Measurements from ENCODE around the gene SNX19.

Gene SNX19

DNA sequence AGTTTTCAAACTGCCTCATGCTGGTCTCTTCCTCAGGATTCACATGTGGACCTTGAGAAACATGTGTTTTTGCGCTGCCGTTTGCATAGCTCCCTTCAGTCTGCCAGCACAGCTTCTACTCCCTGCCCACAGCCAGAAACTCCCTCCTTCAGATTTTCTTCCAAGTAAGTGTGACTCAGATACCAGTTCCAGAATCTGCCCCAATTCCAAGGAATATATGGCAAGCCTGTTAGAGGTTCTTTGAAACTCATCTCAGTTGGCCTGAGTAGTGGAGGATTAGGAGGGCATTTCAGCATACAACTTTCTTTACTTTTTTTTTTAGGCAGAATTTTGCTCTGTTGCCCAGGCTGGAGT, 67.1 kb downstream of the SNX19 start:
- TF ChIP-seq CTCF (IDR thresholded peaks at IDR 0.05; ENCODE audit: borderline replicate concordance, insufficient read depth, low read depth, low read length) = no peak
- no peak overlapping the region for H3K4me3 ChIP-seq (ENCODE audit: low read depth, low read length)

GRCh38 chr11:130848361-130849214, 67.7 kb downstream of the SNX19 start:
- no peak overlapping the region for H3K4me3 ChIP-seq (ENCODE audit: low read depth, low read length)
- TF ChIP-seq CTCF (IDR thresholded peaks at IDR 0.05; ENCODE audit: borderline replicate concordance, insufficient read depth, low read depth, low read length) = no peak

DNA sequence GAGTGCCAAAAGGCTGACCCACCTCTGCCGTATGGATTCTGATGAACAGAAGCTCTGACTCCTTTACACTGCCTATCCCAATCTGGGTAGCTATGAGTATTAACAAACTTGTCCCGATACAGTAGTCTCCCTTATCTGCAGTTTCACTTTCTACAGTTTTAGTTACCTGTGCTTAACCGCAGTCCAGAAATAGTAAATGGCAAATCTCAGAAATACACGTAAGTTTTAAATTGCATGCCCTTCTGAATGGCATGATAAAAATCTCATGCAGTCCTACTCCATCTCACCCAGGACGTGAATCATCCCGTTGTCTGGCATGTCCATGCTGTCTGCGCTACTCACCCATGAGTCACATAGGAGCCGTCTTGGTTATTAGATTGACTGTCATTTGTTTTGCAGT, 68.8 kb downstream of the SNX19 start:
- no peak for TF ChIP-seq CTCF (IDR thresholded peaks at IDR 0.05; ENCODE audit: borderline replicate concordance, insufficient read depth, low read depth, low read length)
- H3K4me3 ChIP-seq (ENCODE audit: low read depth, low read length) = no peak overlapping the region

- no peak for TF ChIP-seq CTCF (IDR thresholded peaks at IDR 0.05; ENCODE audit: borderline replicate concordance, insufficient read depth, low read depth, low read length)
- no peak overlapping the region for H3K4me3 ChIP-seq (ENCODE audit: low read depth, low read length)
Observed at GRCh38 chr11:130846606-130847005, 69.7 kb downstream of the SNX19 start.

GRCh38 chr11:130842001-130842400, 74.3 kb downstream of the SNX19 start:
- H3K4me3 ChIP-seq (ENCODE audit: low read depth, low read length) = no peak overlapping the region
- TF ChIP-seq CTCF (IDR thresholded peaks at IDR 0.05; ENCODE audit: borderline replicate concordance, insufficient read depth, low read depth, low read length) = no peak

GRCh38 chr11:130840679-130841078, 75.6 kb downstream of the SNX19 start:
- TF ChIP-seq CTCF (IDR thresholded peaks at IDR 0.05; ENCODE audit: borderline replicate concordance, insufficient read depth, low read depth, low read length) = no peak
- no peak overlapping the region for H3K4me3 ChIP-seq (ENCODE audit: low read depth, low read length)

DNA sequence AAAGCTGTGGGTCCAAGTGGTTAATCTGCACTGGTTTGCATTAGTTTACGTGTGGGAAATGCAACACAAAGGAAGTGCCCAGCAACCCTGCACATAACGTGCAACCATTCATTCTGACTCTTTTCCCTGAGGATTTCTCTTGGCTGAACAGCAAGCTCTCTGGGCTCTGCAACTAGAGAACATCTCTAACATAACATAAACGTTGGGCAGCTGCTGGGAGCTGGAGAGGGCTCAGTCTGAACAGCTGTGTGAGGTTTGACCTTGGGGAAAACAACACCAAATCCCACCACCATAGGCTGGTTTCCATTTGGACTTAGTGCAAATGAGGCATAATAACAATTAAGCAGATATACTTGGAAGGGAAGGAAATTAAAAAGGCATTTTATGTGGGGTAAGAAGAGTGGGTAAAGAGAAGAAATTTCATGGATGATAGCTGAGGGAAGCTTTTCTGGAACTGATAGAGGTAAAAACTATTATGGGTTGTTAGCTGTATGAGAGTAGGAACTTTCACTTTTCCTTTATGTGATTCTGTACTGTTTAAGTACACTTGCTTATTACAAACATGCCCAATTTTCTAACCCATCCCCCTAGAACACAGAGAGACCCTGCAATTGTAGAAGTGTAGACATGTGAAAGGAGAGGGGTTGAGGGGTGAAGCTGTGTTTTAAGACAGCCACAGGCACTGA, 76.2 kb downstream of the SNX19 start:
- no peak for TF ChIP-seq CTCF (IDR thresholded peaks at IDR 0.05; ENCODE audit: borderline replicate concordance, insufficient read depth, low read depth, low read length)

More for the DNA sequence above, 76.2 kb downstream of the SNX19 start:
- H3K4me3 ChIP-seq (ENCODE audit: low read depth, low read length) = no peak overlapping the region

Data from GM12875 (cell line).